GM21737 (cell line): Measurements from ENCODE around the gene TWIST2.

ENCODE experiments used
- ATAC-seq: cut with Tn5 transposase; IDR thresholded peaks from one replicate; pipeline ENCODE4 v1.9.1; 2021; ENCODE audit warnings: mild to moderate bottlenecking, moderate library complexity; ENCODE audit not compliant: unreplicated experiment

Gene TWIST2

DNA sequence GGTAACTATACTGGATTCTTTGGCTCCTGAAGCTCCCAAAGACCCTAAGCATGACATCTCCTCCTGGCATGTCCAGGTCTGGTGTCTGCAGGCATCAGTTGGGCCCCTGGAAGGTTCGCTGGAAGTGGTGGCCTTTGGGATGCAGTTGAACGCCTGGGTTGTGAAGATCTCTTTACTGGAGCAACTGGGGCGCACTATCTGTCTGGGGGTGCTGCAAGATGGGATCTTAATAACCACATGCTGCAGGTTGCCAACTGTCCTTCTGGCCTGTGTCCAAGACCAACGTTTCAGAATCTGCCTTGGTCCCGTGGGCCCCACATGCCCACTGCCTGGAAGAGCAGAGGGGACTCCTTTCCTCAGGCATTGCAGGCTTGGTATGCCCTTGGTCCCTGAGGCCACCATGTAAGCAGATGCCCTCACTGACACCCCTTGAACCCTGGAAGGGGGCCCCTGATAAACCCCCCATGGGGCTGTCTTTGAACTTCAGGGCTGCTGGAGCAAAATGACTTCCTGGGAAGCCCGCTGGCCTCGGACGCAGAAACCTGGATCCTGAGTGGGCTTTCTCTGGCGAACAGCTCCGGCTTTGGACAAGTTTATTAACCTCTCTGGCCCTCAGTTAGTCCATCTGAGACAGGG is 101.9 kb downstream of the TWIST2 start:
- ATAC-seq = no peak

DNA sequence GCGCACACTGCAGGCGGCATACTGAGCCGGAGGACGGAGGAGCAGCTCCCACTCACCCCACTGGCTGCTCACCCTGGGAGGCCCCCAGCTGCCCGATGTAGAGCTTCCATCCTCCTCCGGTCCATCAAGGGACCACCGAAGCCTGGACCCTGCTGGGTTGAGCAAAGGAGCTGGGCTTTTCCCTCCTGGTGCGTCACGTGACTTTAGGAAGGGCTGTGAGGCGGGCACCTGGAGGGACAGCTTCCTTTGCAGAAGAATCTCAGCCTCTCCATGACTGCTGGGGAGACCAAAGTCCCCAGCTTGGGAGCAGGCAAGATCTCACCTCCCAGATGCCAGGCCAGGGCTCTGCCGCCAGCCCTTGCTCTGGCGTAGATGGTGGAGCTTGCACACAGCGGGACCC is 102.7 kb downstream of the TWIST2 start:
- ATAC-seq = no peak

DNA sequence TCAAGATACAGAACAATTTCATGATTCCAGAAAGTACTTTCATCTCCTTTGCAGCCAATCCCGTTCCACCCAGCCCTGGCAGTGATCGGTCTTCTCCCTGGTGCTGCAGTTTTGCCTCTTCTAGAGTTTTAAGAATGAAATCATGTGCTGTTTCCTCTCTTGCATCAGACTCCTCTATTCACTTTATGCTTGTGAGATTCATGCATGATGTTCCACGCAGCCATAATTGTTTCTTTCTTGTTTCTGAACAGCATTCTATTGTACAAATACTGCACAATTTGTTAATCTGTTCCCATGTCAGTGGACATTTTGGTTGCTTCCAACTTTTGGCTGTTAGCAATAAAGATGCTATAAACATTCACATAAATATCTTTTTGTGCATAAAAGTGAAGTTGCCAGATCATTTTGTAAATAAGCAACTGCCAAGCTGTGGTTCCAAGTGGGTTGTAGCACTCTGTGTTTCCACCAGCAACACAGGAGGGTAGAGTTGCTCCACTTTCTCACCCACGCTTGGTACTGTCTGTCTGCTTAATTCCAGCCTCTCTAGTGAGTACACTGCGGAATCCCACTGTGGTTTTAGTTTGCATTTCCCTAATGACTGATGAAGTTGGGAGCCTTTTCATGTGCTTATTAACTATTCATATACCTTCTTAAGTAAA is 104.5 kb downstream of the TWIST2 start:
- ATAC-seq = no peak

DNA sequence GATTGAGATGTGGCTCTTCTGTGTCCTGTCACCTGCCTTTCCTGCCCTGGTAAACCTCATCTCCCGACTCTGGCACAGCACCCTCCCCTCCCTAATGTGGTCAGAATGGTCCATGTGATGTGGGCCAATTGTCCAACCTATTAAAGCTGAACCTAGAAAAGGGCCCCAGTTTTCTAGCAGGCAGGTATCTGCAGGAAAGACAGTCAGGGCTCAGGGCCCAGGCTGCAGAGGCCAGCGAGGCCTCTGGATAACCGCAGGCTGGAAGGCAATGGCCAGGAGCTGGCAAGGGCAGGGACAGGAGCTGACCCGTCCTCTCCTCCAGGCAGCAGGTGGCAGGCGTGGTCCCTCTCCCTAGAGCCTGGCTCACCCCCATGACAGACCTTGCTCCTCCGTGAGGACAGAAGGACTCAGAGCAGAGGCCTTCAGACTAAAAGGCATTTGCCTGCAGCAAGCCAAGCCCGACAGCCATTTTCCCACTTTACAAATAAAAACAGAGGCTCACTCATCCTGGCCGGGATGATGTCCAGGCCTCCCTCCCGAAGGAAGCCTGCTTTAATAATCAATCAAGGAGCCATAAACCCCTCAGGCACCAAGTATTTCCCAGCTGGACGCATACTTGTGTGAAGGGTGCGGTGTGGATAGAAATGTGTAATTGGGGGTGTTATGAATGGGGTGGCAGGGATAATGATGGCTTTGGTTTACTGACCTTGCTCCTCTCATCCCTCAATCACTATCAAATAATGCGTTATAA is 107.1 kb downstream of the TWIST2 start:
- ATAC-seq = no peak

DNA sequence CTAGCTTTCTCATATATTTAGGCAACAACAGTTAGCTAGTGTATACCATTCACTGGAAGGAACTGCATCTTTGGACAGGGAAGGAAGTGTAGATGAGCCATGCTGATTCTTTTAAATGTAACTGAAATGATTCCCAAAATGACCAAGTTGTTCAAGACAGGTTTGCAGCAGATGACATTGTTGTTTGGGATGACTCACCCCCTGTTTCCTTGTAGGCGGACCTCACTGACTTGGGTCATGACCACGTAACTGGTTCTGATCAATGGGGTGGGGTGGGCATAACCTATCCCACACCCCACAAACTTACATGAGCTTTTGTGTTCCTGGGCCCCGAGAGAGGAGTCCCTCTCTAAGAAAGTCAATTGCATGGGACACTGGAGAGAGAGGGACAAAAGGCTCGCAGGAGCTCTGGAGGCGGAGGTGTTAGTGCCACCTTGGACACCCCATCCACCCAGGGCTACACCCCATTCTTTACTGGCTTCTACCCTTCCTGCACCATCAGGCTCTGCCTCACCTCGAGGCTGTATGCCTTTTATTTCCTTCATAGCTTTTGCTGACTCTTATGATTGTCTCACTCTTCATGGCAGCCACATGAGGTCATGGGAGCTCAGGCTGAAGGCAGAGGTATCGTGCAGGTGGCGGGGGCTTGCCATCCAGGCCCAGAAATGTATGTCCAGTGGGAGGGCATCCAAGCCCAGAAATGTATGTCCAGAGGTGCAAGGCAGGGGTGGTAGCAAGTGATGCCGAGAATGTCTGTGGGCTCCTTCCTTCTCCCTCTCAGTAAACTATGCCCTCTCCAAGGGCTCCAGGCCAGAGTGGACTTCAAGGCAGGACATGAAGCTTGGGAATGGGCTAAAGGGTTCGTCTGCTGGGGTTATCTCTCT is 108.0 kb downstream of the TWIST2 start:
- ATAC-seq = no peak

DNA sequence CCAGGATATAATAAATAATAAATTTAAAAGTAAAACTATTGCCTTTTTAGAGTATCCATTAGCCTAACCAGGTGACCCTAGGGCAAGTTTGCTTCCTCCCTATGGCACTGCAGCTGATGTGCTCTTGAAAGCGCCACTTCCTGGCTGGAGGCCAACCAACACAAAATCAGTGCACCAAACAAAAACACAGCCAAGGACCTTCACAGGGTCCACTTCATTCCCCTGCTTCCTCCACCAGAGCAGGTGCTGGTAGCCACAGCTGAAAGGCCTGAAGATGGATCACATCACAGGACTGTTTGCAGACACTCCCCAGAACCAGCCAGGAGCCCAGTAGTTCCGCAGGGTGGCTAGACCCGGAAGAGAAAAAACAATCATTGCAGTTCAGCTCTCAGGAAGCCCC is 108.8 kb downstream of the TWIST2 start:
- ATAC-seq = no peak
